H1 (cell line): ENCODE data around the gene DOCK10. TPM values are rescaled to one million over a fixed set of nuclear protein-coding genes. Genes with fewer than 3 reads are reported as not detected.

Source experiments
- CTCF ChIA-PET: fragments of 300-600 bp; sonication (Branson Sonifier 250); formaldehyde crosslinking; loops from one replicate; lab custom pipeline; 2021; ENCODE audit not compliant: partially characterized antibody; lab: Charles Lee
- POLR2A ChIA-PET: fragments of 300-600 bp; sonication (Branson Sonifier 250); formaldehyde crosslinking; loops from one replicate; lab custom pipeline; 2021; ENCODE audit warnings: inconsistent platforms; ENCODE audit not compliant: partially characterized antibody; lab: Charles Lee
- DNase-seq, 2 experiments: peaks; one replicate each; pipeline versions ENCODE4 v3.0.0 to v3.0.0-alpha.2; 2010 to 2022; ENCODE audit warnings: low spot score in 2 of 2, low read depth in 1 of 2, mixed read lengths in 1 of 2
- FAIRE-seq: peaks from 2 replicates; lab custom pipeline; 2011; peaks lifted over from hg19 to GRCh38; lab: Jason Lieb, UNC
- H2AFZ ChIP-seq: 2 replicates; pipeline ENCODE4 v1.8.1; 2012; ENCODE audit warnings: low read length, inconsistent platforms
- H2AK5ac ChIP-seq: 2 replicates; pipeline ENCODE4 v1.6.1; 2013; ENCODE audit warnings: low read depth, low read length
- H2BK120ac ChIP-seq: replicated peaks from 2 replicates; pipeline ENCODE3; 2013; ENCODE audit warnings: low read depth, low read length, inconsistent platforms
- H2BK12ac ChIP-seq: 2 replicates; pipeline ENCODE4 v1.6.1; 2013; ENCODE audit warnings: low read depth, low read length
- H2BK15ac ChIP-seq: 2 replicates; pipeline ENCODE4 v1.6.1; 2013; ENCODE audit warnings: low read length
- H2BK20ac ChIP-seq: 2 replicates; pipeline ENCODE4 v1.6.1; 2013; ENCODE audit warnings: low read length
- H2BK5ac ChIP-seq: 2 replicates; pipeline ENCODE4 v1.6.1; 2013; ENCODE audit warnings: low read depth, low read length
- H3K14ac ChIP-seq: 2 replicates; pipeline ENCODE4 v1.6.1; 2013; ENCODE audit warnings: inconsistent platforms; ENCODE audit not compliant: insufficient read length
- H3K18ac ChIP-seq: 2 replicates; pipeline ENCODE4 v1.6.1; 2013; ENCODE audit warnings: low read length; ENCODE audit errors: extremely low read depth
- H3K23ac ChIP-seq: 2 replicates; pipeline ENCODE4 v1.6.1; 2013; ENCODE audit warnings: inconsistent platforms; ENCODE audit not compliant: insufficient read length
- H3K23me2 ChIP-seq: 2 replicates; pipeline ENCODE4 v1.6.1; 2013; ENCODE audit warnings: low read depth, low read length
- H3K27ac ChIP-seq: 2 replicates; pipeline ENCODE4 v1.6.1; 2011; ENCODE audit warnings: low read depth, low read length, inconsistent platforms
- H3K27me3 ChIP-seq, 4 experiments: replicated peaks in 1 of 4; 1 replicate in 1 of 4; 2 replicates in 3 of 4; pipeline versions ENCODE4 v1.6.1 to v1.8.1; 2011 to 2013; ENCODE audit warnings: low read length in 3 of 4, mild to moderate bottlenecking in 3 of 4, inconsistent platforms in 2 of 4, mixed read lengths in 2 of 4, moderate library complexity in 1 of 4; ENCODE audit not compliant: control insufficient read depth in 3 of 4, insufficient read depth in 3 of 4; ENCODE audit errors: extremely low read depth in 1 of 4
- H3K36me3 ChIP-seq, 4 experiments: 2 replicates each; pipeline versions ENCODE4 v1.6.1 to v1.8.1; 2011 to 2013; ENCODE audit warnings: mild to moderate bottlenecking in 4 of 4, low read length in 3 of 4, moderate library complexity in 2 of 4, control low read depth in 1 of 4, inconsistent platforms in 1 of 4; ENCODE audit not compliant: insufficient read depth in 4 of 4, control insufficient read depth in 2 of 4
- H3K4ac ChIP-seq: replicated peaks from 2 replicates; pipeline ENCODE3; 2013; ENCODE audit warnings: low read length, low read depth, mixed read lengths, inconsistent platforms; ENCODE audit not compliant: insufficient read length
- H3K4me1 ChIP-seq, 4 experiments: replicated peaks in 1 of 4; 1 replicate in 1 of 4; 2 replicates in 3 of 4; pipeline versions ENCODE4 v1.6.1 to v1.8.1; 2011 to 2013; ENCODE audit warnings: low read length in 3 of 4, inconsistent platforms in 2 of 4, mixed read lengths in 1 of 4; ENCODE audit not compliant: insufficient read depth in 4 of 4, control insufficient read depth in 3 of 4
- H3K4me2 ChIP-seq, 2 experiments: 2 replicates each; pipeline versions ENCODE4 v1.6.1 to v1.8.1; 2011 to 2013; ENCODE audit warnings: low read depth in 2 of 2, low read length in 2 of 2, control low read depth in 1 of 2, inconsistent platforms in 1 of 2, mild to moderate bottlenecking in 1 of 2; ENCODE audit not compliant: insufficient read depth in 1 of 2
- H3K4me3 ChIP-seq, 4 experiments: fragments of 200-600, 300-600 bp in 1 of 4; sonication (generic), shearing (Covaris generic), sonication (Bioruptor Twin) in 1 of 4; 2 replicates each; pipeline versions ENCODE4 v1.5.1 to v1.8.1; 2011 to 2016; ENCODE audit warnings: low read length in 4 of 4, low read depth in 3 of 4, control low read depth in 2 of 4, inconsistent platforms in 2 of 4, mild to moderate bottlenecking in 2 of 4, mixed read lengths in 1 of 4, moderate library complexity in 1 of 4; ENCODE audit not compliant: insufficient read depth in 2 of 4; ENCODE audit errors: extremely low read depth in 1 of 4
- H3K56ac ChIP-seq: replicated peaks from 2 replicates; pipeline ENCODE3; 2013; ENCODE audit warnings: low read depth, mild to moderate bottlenecking, mixed read lengths, low read length, inconsistent platforms; ENCODE audit not compliant: insufficient read length
- H3K79me1 ChIP-seq: 2 replicates; pipeline ENCODE4 v1.6.1; 2013; ENCODE audit warnings: low read depth, low read length, control low read depth
- H3K79me2 ChIP-seq, 2 experiments: 2 replicates each; pipeline versions ENCODE4 v1.6.1 to v1.8.1; 2012 to 2013; ENCODE audit warnings: low read length in 2 of 2, mild to moderate bottlenecking in 2 of 2, inconsistent platforms in 1 of 2; ENCODE audit not compliant: insufficient read depth in 2 of 2, control insufficient read depth in 1 of 2
- H3K9ac ChIP-seq, 4 experiments: replicated peaks in 1 of 4; 1 replicate in 1 of 4; 2 replicates in 3 of 4; pipeline versions ENCODE4 v1.6.1 to v1.8.1; 2011 to 2013; ENCODE audit warnings: low read depth in 3 of 4, low read length in 3 of 4, control low read depth in 2 of 4, mild to moderate bottlenecking in 2 of 4, moderate library complexity in 2 of 4, inconsistent platforms in 1 of 4; ENCODE audit errors: extremely low read depth in 1 of 4
- H3K9me3 ChIP-seq, 2 experiments: 2 replicates each; pipeline versions ENCODE4 v1.6.1 to v1.8.1; 2012 to 2013; ENCODE audit warnings: mild to moderate bottlenecking in 2 of 2, moderate library complexity in 2 of 2, control low read depth in 1 of 2, inconsistent platforms in 1 of 2, low read depth in 1 of 2, low read length in 1 of 2, mixed read lengths in 1 of 2; ENCODE audit not compliant: insufficient read depth in 2 of 2
- H4K20me1 ChIP-seq, 2 experiments: replicated peaks in 1 of 2; 2 replicates each; pipeline versions ENCODE3 to v1.8.1; 2011 to 2013; ENCODE audit warnings: inconsistent platforms in 2 of 2, low read length in 2 of 2, mild to moderate bottlenecking in 1 of 2; ENCODE audit not compliant: insufficient read depth in 2 of 2, control insufficient read depth in 1 of 2
- H4K5ac ChIP-seq: 2 replicates; pipeline ENCODE4 v1.6.1; 2013; ENCODE audit warnings: low read length, low read depth, mixed read lengths, inconsistent platforms; ENCODE audit not compliant: insufficient read length
- H4K8ac ChIP-seq: 2 replicates; pipeline ENCODE4 v1.8.0; 2013; ENCODE audit warnings: mild to moderate bottlenecking, moderate library complexity, low read length, inconsistent platforms; ENCODE audit not compliant: insufficient read depth; ENCODE audit errors: extremely low read depth
- H4K91ac ChIP-seq: replicated peaks from 2 replicates; pipeline ENCODE3; 2013; ENCODE audit warnings: low read length, mixed read lengths, inconsistent platforms; ENCODE audit not compliant: insufficient read length
- CBX5 ChIP-seq: fragments of 300-800, 300-1000 bp; sonication (generic); IDR thresholded peaks from 2 replicates; pipeline ENCODE4 v1.7.1; 2016; ENCODE audit warnings: antibody characterized with exemption, low read length, low read depth
- SUZ12 ChIP-seq: fragments of 200-600 bp; sonication (generic); IDR thresholded peaks from 2 replicates; pipeline ENCODE4 v1.6.1; 2012; ENCODE audit warnings: mild to moderate bottlenecking, inconsistent platforms, low read length, moderate library complexity, mixed read lengths
- WGBS, 2 experiments: shearing (Covaris generic) in 1 of 2; methylation state at CpG; one replicate each; pipeline versions ENCODE4 v1.1.6 to v1.1.7; 2013 to 2015; ENCODE audit warnings: low lambda C conversion rate in 2 of 2, mixed read lengths in 2 of 2, inconsistent platforms in 1 of 2, low coverage in 1 of 2, missing lambda C conversion rate in 1 of 2; ENCODE audit not compliant: insufficient replicate concordance in 2 of 2, insufficient coverage in 1 of 2, insufficient read length in 1 of 2; ENCODE audit errors: extremely low coverage in 1 of 2, missing lambda C conversion rate in 1 of 2; 5-methylcytosine and 5-hydroxymethylcytosine counted together
- polyA plus RNA-seq, 7 experiments: library from polyadenylated mRNA; depleted of rRNA in 3 of 7; stranded (reverse) in 5 of 7; unstranded in 2 of 7; fragments of >200 nt in 5 of 7; fragments of 200-250 nt in 2 of 7; gene quantifications; 1 replicate in 5 of 7; 2 replicates in 1 of 7; 4 replicates in 1 of 7; pipeline versions ENCODE4 v1.2.1 to v1.2.3, GENCODE V29; 2011 to 2013; ENCODE audit warnings: missing spikeins in 2 of 7, mixed read lengths in 2 of 7
- total RNA-seq: library from RNA; stranded (reverse); fragmentation: NEBNext Ultra II Directional; extraction: Animal tissue kit (Norgen Biotek cat#: 25700); gene quantifications from 2 replicates; pipeline ENCODE4 v1.2.1, GENCODE V29; 2021

Gene DOCK10
- total and polyA plus RNA-seq, 2 of the 8 experiments (the other 6 are each of a cell fraction or from before 2014, with no cell fraction given) = 0.33 to 1.6 TPM

- H3K9ac ChIP-seq = no peak overlapping the region
- TF ChIP-seq CBX5 (0 out of 2 replicates have a peak, but pooled peaks have one; percentile 58), SUZ12 (no peak)
- H3K79me1 ChIP-seq = no peaks in the 10 kb centered on the region
- H2BK120ac ChIP-seq = no peak overlapping the region
- no peaks in the 10 kb centered on the region for H4K20me1 ChIP-seq
- DNase-seq (no peak), FAIRE-seq (no peak)
- no peak overlapping the region for H2AK5ac ChIP-seq
- H3K36me3 ChIP-seq = no peaks in the 10 kb centered on the region
- H2BK15ac ChIP-seq = no peak overlapping the region
- no peak overlapping the region for H3K4ac ChIP-seq
- H2BK20ac ChIP-seq = no peak overlapping the region
- no peak overlapping the region for H3K4me2 ChIP-seq
- H4K5ac ChIP-seq = no peak overlapping the region
- no peak overlapping the region for H2AFZ ChIP-seq
- H3K27ac ChIP-seq = no peak overlapping the region
- H4K91ac ChIP-seq = no peak overlapping the region
- H3K4me3 ChIP-seq = no peak overlapping the region
- ChIA-PET CTCF (interaction anchor here (0.6 kb wide), 1 partner anchor 401 kb away, joined by 3 read pairs; no protein-coding TSS in a partner anchor), POLR2A (no interaction called here)
- peaks cover 11 to 23% of the 10 kb centered on the region in 2 experiments for H3K9me3 ChIP-seq
- H2BK12ac ChIP-seq = no peak overlapping the region
- 100% methylated on average over 1 of the region's 1 CpG; no CpG with 5 or more reads in 1 of the 2 experiments for whole genome bisulfite sequencing, 2 experiments
- H3K27me3 ChIP-seq = no peaks in the 10 kb centered on the region
- H3K4me1 ChIP-seq = no peaks in the 10 kb centered on the region
- no peak overlapping the region for H3K56ac ChIP-seq
- H3K23me2 ChIP-seq = no peaks in the 10 kb centered on the region
- H3K79me2 ChIP-seq = no peaks in the 10 kb centered on the region
- H3K23ac ChIP-seq = no peak overlapping the region
- H3K18ac ChIP-seq = no peak overlapping the region
- no peak overlapping the region for H3K14ac ChIP-seq
- no peak overlapping the region for H2BK5ac ChIP-seq
- H4K8ac ChIP-seq = no peak overlapping the region; the same call in 1 of the 2 replicates
These were observed 306.0 kb downstream of the DOCK10 start for GRCh38 chr2:224736227-224736626.
